ENCODE measurements around the gene TCL1A.

TCL1A gene

DNA sequence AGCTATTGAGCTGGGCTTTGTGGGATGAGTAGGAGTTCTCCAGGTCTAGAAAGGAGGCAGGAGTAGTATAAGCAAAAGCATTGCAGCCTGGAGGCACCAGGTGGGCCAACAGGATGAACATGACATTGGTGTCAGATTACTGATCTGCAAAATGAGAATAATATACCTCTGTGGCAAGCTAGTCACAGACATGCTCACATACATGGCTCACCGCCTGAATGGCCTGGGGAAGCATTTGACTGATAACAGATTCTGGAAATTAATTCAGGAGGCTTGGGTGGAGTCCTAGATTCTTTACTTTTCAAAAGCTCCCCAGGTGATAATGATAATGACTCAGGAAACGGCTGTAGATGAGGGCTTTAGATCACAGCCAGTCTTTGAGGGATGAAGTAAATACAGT is 27.0 kb downstream of the TCL1A start:
- TF ChIP-seq, protein P1, sequence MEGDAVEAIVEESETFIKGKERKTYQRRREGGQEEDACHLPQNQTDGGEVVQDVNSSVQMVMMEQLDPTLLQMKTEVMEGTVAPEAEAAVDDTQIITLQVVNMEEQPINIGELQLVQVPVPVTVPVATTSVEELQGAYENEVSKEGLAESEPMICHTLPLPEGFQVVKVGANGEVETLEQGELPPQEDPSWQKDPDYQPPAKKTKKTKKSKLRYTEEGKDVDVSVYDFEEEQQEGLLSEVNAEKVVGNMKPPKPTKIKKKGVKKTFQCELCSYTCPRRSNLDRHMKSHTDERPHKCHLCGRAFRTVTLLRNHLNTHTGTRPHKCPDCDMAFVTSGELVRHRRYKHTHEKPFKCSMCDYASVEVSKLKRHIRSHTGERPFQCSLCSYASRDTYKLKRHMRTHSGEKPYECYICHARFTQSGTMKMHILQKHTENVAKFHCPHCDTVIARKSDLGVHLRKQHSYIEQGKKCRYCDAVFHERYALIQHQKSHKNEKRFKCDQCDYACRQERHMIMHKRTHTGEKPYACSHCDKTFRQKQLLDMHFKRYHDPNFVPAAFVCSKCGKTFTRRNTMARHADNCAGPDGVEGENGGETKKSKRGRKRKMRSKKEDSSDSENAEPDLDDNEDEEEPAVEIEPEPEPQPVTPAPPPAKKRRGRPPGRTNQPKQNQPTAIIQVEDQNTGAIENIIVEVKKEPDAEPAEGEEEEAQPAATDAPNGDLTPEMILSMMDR (IDR thresholded peaks at IDR 0.05; ENCODE audit: extremely low read depth, missing control alignments): no peak
- DNase-seq (ENCODE audit: low spot score): no peak

DNA sequence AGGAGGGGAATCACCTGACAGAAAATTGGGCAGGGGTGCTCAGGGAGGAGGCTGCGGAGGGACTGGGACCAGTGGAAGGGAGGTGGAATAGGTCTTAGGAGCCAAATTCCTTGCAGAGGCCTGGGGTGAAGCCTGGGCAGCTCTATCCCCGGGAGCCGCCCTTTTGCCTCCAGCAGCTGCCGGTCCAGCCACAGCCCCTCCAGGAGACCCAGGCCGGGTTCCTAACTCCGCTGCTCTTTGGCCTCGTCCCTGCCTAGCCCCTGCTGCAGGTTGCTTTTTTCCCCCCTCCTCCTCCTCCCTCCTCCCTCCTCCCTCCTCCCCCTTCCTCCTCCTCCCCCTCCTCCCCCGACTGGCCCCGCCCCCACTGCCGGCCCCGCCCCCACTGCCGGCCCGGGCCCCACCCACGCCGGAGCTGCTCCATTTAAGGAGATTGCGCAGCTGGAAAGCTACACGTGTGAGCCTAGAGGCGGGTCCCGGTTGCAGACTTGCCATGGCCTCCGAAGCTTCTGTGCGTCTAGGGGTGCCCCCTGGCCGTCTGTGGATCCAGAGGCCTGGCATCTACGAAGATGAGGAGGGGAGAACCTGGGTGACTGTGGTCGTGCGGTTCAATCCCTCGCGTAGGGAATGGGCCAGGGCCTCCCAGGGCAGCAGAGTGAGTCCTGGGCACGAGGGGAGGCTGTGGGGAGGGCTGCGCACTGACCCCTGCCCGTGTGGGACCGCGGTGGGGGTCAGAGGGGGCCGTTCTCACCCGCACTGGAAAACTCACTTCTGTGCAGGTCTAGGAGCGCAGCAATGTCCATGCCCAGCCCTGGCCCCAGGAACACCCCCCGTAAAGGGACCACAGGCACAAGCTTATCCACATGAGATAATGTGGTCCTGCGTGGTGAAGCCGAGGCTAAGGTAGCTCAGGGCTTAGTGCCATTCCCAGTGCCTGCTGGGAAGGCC is 27.7 kb downstream of the TCL1A start, which contains the start of gene TCL1B:
Gene TCL1B (plus strand): TSS at position 449 of the 945 bp plus-strand sequence. CDS start 42 bp downstream, at position 491.
- no peak for DNase-seq (ENCODE audit: low spot score)
- TF ChIP-seq, protein P1 (IDR thresholded peaks at IDR 0.05; ENCODE audit: extremely low read depth, missing control alignments): no peak

DNA sequence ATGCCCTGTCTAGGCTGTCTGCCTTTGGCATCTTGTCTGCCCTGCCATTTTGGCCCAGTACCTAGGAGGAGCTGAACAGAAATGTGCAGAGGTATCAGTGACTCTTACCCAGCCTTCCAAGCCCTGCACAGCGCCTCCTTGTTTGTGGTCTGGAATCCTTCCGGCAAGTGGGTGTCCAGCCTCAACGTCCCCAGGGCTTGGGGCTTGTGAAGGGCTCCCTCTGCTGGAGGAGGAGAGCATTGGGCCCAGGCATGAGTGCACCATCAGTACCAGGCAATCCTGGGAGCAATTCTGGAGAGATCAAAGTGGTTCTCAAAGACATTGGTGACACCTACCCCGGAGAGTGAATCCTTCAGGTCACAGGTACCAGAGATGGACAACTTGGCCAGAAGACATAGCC is 30.1 kb downstream of the TCL1A start:
- DNase-seq (ENCODE audit: low spot score): peak; percentile 83
- TF ChIP-seq, protein P1 (IDR thresholded peaks at IDR 0.05; ENCODE audit: extremely low read depth, missing control alignments): peak; percentile 87

DNA sequence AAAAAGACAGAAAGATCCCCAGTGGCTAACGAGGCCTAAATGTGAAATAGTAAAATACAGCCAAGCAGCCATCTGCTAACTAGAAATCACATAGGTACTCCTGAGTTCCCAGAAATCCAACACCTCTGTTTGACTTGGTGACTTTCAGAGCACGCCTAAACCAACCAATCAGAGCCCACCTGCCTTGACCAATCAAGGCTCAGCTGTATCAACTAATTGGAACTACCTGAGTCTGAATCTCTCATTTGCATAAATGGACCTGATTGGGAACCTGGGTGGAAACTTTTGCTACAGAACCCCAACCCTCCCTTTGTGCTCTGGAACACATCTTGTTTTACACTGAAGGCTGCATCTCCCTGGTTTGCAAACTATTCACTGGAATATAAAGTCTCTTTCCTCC is 32.8 kb downstream of the TCL1A start:
- TF ChIP-seq, protein P1 (IDR thresholded peaks at IDR 0.05; ENCODE audit: extremely low read depth, missing control alignments): no peak
- no peak for DNase-seq (ENCODE audit: low spot score)

DNA sequence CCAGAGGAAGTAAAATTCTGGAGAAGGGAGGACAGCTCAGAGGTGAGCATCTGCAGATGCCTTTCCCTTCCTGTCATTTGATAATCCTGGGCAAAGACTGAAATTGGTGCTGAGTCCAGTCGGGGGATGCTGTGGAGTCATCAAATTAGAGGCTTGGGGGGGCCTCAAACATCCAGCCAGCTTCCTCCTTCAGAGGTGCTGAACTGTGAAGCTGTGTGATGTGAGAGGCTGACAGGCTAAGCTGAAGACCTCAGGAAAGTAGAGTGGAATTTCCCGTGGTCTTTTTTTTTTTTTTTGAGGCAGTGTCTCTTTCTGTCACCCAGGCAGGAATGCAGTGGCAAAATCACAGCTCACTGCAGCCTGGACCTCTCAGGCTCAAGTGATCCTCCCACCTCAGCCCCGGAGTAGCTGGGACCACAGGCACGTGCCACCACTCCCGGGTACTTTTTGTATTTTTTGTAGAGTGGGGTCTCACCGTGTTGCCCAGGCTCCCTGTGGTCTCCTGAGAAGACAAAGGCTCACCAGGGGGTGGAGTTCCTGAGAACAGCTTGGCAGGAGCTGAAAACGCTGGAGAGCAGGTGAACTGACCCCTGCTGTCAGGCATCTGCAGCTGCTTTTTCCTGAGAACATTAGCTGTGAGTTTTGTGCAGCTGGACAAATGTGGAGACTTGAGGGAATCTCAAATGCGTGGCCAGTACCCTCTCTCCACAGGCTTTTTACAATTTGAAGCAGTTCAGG is 33.8 kb downstream of the TCL1A start:
- TF ChIP-seq, protein P1 (IDR thresholded peaks at IDR 0.05; ENCODE audit: extremely low read depth, missing control alignments): no peak
- peak; percentile 44 for DNase-seq (ENCODE audit: low spot score)

DNA sequence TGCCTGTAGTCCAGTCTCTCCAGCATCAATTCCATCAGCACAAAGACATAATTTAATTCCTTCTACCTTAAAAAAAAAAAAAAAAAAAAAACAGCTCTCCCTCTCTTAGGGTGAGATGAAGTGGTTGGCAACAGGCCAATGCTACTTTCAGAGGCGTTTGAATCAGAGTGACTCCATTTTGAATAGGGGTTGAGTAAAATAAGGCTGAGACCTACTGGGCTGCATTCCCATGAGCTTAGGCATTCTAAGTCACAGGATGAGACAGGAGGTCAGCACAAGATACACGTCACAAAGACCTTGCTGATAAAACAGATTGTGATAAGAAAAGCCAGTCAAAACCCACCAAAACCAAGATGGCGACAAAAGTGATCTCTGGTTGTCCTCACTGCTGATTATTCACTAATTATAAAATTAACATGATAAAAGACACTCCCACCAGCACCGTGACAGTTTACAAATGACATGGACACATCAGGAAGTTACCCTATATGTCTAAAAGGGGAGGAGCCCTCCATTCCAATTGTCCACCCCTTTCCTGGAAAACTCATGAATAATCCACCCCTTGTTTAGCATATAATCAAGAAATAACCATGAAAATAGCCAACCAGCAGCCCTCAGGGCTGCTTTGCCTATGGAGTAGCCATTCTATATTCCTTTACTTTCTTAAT is 34.6 kb downstream of the TCL1A start:
- no peak for DNase-seq (ENCODE audit: low spot score)
- TF ChIP-seq, protein P1 (IDR thresholded peaks at IDR 0.05; ENCODE audit: extremely low read depth, missing control alignments): no peak

All from GM20000 (cell line).